ENCODE measurements around the gene JAKMIP3.

DNA sequence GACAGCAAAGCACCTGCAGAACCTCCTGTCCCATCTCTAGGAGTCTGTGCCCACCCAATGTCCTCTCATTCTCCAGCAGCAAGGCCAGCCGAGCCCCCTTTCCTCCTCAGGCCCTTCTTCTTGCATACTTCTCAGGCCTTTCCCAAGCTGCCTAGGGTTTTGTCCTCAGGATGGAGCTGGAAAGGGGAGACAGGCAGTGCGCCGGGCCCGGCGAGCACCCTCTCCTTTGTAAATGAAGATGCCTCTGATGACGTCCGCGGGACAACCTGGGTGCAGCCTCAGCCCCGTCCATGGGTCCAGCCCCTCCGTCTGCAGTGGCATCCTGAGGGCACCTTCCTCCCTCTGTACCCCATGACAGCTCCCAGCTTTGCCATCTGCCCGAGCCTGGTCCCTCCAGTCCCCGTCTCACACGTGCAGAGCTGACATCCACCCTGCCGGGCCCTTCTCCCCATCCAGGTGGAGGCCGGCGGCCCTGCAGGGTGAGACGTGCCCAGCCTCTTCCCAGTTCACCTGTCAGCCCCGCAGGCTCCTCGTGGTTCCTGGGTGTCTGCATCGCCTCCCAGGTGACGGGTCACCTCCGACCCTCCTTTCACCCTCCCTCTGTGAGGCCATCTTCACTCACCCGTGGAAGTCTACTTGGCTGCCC is 36.4 kb downstream of the JAKMIP3 start:
- TF ChIP-seq, protein P1, sequence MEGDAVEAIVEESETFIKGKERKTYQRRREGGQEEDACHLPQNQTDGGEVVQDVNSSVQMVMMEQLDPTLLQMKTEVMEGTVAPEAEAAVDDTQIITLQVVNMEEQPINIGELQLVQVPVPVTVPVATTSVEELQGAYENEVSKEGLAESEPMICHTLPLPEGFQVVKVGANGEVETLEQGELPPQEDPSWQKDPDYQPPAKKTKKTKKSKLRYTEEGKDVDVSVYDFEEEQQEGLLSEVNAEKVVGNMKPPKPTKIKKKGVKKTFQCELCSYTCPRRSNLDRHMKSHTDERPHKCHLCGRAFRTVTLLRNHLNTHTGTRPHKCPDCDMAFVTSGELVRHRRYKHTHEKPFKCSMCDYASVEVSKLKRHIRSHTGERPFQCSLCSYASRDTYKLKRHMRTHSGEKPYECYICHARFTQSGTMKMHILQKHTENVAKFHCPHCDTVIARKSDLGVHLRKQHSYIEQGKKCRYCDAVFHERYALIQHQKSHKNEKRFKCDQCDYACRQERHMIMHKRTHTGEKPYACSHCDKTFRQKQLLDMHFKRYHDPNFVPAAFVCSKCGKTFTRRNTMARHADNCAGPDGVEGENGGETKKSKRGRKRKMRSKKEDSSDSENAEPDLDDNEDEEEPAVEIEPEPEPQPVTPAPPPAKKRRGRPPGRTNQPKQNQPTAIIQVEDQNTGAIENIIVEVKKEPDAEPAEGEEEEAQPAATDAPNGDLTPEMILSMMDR (IDR thresholded peaks at IDR 0.05): no peak
- no peak for TF ChIP-seq POLR2A (IDR thresholded peaks at IDR 0.05)

Data from adrenal gland (tissue), 5 donors.